Femur (tissue), 1 donor: ENCODE data around the gene AIF1L.

ENCODE experiments used
- DNase-seq: peaks from one replicate; pipeline ENCODE4 v3.0.0-alpha.2; 2017

Gene AIF1L

DNA sequence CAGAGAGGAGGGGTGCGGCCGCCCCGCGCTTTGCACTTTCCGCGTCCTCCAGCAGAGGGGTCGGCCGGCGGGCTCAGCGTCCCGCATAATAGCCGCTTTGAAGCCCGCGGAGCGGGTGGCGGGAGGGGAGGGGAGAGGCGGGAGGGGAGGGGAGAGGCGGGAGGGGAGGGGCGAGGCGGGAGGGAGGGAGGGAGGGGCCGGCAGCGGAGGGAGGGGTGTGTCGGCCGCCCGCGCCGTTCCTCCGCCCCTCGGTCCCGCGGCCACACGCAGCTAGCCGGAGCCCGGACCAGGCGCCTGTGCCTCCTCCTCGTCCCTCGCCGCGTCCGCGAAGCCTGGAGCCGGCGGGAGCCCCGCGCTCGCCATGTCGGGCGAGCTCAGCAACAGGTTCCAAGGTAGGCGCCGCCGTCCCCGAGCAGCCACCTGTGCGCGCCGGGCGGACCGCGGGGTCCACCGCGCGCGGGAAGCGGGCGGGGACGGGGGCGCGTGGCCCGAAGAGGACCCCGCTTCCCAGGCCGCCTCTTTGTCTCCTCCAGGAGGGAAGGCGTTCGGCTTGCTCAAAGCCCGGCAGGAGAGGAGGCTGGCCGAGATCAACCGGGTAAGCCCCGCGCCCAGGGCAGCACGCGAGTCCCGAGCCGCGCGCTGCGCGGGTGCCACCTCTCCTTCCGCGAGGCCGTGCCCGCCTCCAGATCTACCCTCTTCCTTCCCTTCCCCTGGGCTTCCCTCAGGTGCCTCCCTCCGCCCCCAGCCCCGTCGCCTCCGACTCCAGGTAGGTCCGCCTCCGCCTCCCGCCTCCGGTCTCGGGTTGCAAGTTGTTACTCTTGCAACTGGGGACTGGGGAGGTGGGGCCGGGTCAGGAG lies at the start of gene AIF1L:
Gene AIF1L (plus strand): TSS at position 263 of the 857 bp plus-strand sequence. CDS start 99 bp downstream, at position 362.
- DNase-seq, result peak; percentile 67

- peak; percentile 80 for DNase-seq
These were observed 49.6 kb upstream of the AIF1L start for GRCh38 chr9:131046581-131047202.

GRCh38 chr9:131048332-131048731 lies 48.0 kb upstream of the AIF1L start:
- DNase-seq, result no peak

DNA sequence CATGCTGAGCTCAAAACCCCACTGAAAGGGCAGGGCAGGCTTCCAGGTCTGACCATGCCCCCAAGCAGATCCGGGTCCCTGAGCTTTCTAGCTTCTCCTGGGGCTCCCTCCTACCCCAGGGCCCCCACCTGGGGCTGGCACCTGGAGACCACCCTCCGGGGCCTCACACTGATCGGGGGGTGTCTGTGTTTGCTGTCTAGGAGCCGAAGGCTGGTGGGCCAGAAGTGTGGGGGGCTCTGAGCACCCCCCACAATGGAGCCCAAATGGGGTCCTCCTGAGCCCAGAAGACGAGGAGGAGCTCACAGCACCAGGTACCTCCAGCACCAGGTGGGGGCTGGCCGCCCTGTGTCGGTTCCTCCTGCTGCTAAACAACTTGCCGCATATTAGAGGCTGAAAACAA lies 47.5 kb upstream of the AIF1L start:
- no peak for DNase-seq

DNA sequence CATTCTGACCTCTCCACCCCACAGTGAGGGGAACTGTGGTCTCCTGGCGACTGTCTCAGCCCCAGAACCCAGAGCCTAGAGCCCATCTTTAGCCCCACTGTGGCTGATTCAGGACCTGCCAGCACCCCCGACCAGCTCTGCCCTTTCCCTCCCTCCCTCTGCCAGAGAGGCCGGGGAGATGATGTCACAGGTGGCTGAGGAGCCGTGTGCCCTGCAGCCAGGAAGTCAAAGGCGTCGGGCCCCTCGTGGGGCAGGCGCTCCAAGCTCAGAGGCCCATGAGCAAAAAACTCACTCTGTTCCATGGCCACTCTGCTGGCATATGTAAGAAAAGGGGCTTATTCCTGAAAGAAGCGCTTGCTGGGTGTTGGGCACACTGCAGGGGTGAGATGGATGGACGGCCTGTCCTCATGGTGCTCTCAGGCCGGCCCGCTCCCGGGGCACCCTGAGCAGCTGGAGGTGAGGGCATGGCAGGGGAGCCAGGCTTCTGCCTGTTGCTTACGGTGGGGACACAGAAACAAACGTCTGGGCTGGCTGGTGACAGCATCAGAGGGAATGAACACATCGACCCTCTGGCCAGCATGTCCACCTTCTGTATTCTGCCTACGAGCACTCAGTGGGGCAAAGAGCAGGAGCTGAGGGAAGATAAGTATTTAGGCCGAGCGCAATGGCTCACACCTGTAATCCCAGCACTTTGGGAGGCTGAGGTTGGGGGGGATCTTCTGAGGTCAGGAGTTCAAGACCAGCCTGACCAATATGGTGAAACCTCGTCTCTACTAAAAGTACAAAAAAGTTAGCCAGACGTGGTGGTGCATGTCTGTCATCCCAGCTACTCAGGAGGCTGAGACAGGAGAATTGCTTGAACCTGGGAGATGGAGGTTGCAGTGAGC lies 46.3 kb upstream of the AIF1L start:
- DNase-seq, result no peak

DNA sequence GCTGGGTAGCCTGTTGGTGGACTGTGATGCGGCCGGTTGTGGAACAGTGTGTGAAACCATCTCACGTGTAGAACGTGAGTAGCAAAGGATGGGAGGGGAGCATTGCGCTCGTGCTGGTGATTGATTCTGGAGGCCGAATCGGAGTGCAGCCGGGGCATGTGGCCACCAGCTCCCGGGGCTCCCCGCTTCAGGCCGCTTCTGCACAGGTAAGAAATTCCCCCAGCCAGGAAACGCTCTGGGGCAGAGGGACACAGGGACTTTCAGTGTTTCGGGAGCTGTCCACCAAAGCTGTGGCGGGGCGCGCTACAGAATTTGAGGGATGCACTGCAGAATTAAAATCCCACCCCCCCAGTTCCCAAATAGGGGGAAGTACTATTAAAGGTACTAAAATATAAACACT lies 45.5 kb upstream of the AIF1L start:
- no peak for DNase-seq

DNA sequence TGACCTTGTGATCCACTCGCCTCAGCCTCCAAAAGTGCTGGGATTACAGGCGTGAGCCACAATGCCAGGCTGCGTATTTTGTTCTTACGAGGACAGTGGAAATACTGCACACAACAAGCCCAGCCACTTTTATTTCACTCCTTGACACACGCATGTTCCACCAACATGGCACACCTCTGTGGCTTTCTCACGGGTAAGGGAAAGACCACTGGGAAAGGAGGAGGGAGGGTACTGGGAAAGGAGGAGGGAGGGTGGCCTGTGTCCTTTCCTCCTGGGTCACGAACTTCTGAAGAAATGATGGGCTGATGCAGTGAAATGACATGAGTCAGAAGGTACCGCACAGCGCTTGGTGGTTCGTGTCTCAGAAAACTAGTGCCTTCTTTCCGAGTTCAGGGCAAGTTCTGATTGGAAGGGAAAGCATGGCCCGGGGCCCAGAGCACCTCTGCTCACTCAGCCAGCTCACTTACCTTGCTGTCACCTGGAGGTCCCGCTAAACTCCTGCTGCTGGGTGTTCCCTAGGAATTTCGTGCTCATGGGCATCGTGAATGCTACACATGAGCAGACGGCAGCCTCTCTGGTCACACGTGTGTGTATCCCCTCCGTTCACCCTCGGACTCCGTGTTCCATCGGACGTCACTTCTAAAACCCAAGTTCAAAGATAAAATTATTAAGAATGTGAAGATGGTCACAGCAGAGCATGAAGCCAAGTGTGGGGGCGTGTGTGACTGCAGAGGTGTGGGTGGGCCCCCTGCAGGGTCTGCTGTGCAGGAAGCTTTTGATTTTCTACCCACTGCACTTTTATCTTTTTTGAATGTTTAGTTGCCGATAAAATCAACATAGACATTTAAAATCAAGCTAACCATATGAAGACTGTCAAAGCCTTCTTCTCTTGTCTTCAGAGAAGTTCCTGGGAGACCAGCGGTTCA lies 44.5 kb upstream of the AIF1L start:
- no peak for DNase-seq

DNA sequence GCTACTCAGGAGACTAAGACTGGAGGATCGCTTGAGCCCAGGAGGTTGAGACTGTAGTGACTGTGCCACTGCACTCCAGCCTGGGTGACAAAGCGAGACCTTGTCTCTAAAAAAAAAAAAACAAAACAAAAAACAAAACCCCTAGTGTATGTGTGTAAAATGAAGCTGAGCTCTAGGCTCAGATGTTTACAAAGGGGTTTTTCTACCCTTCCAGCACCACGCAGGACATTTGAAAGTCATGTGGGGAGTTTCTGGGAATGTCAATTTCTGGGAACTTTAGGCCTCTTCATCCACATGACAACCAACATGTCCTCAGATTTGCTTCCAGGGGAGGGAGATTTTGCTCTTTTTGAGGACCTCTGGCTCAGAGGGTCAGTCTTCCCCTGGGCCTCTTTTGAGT lies 42.4 kb upstream of the AIF1L start:
- DNase-seq, result no peak

DNA sequence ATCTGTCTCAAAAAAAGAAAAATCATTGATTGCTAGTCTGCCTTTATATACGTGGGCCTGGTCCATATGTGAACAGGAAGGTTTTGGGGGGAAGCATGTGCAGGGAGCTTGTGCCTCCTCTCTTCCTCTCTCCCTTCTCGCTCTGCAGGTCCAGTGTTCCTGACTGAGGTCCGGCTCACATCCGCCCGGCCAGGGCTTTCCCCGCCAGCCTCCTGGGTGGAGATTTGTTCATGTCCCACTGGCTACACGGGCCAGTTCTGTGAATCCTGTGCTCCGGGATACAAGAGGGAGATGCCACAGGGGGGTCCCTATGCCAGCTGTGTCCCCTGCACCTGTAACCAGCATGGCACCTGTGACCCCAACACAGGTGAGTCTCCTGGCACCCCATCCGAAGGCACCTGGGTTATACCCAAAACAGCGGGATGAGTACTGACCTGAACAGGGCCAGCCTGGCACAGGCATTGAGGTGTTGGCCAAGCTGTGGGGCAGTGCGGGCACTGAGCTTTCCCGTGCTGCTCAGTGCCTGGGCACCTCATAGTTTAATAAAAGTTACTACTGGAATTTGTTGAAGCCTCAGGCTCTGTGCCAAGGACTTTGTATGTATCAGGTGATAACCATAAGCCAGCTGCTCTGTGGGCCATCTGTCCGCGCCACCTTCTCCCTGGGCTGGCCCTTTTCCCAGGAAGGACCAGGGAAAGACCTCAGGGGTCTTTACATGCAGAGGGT lies 39.4 kb upstream of the AIF1L start:
- DNase-seq, result no peak

DNA sequence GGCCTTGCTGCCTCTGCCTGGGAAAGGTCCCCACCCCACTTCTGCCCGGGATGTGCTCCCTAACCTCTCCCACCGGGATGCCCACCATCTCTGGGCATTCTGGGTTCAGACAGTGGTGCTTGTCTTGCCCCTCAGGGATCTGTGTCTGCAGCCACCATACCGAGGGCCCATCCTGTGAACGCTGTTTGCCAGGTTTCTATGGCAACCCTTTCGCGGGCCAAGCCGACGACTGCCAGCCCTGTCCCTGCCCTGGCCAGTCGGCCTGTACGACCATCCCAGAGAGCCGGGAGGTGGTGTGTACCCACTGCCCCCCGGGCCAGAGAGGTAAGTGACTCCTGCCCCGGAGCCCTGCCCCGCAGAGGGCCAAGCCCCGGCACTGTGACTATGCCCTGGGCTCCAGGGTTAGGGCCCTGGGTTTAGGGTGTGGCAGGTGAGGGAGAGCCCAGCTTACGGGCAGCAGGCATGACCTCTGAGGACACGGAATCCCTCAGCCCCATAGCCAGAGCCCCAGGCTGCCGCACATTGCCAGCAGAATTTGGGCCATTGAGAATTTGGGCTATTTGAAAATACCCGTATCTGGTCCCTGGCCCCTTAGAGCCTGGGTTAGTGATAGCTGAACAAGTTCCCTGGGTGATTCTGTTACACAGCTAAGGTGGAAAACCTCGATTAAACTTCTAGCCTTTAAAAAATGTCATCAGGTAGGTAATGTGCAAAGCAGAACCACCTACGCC lies 35.3 kb upstream of the AIF1L start:
- no peak for DNase-seq

GRCh38 chr9:131062969-131063368 lies 33.4 kb upstream of the AIF1L start:
- DNase-seq, result no peak

DNA sequence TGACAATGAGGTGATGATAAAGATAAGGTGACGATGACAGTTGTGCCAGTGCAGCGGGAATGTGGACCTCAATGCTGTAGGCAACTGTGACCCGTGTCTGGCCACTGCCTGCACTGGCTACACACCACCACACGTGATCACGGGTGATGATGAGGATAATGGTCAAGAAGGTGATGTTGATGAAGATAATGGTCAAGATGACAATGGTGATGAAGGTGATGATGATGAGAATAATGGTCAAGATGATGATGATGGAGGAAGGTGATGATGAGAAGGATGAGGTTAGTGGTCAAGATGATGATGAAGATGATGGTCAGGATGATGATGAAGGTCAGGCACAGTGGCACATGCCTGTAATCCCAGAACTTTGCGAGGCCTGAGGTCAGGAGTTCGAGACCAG lies 30.7 kb upstream of the AIF1L start:
- no peak for DNase-seq

GRCh38 chr9:131067625-131068024 lies 28.7 kb upstream of the AIF1L start:
- DNase-seq, result no peak

GRCh38 chr9:131068076-131068816 lies 28.1 kb upstream of the AIF1L start:
- no peak for DNase-seq

DNA sequence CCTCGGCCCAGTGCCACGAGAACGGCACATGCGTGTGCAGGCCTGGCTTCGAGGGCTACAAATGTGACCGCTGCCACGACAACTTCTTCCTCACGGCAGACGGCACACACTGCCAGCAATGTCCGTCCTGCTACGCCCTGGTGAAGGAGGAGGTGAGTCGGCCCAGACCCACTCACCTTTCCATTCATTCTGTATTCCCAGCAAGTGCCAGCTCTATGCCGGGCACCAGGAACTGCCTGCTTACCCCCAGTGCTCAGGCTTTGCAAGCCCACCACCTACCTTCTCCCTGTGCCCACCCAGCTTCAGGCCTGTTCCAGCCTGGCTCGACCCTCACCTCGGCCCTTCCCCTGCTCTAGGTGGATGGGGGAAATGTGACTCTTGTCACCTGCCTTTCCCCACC lies 26.6 kb upstream of the AIF1L start:
- DNase-seq, result no peak

DNA sequence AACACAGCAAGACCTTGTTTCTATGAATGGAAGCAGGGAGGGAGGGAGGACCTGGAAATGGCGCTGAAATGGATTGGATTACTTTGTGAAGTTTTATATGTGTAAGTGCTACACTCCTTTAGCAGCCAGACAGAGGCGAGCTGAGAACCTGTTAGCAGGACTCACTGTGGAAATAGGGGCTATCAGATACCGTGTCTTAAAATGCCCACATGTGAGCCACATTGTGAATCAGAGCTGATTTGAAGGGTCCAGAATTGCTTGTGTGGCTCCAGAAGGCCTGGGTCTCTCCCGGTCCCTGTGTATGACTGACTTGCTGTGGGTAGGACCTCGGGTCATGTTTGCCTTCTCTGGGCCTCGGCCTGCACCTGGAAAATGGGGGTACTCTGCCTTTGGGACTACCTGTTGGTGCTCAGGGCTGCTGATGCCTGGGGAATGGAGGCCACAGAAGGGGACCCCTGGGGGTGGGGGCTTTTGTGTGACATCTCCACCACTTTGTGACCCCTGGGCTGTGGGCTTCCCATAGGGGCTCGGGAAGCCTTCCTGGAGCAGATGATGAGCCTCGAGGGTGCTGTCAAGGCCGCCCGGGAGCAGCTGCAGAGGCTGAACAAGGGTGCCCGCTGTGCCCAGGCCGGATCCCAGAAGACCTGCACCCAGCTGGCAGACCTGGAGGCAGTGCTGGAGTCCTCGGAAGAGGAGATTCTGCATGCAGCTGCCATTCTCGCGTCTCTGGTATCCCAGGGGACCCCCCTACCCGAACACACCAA lies 24.0 kb upstream of the AIF1L start:
- no peak for DNase-seq

GRCh38 chr9:131072871-131073237 lies 23.5 kb upstream of the AIF1L start:
- no peak for DNase-seq

DNA sequence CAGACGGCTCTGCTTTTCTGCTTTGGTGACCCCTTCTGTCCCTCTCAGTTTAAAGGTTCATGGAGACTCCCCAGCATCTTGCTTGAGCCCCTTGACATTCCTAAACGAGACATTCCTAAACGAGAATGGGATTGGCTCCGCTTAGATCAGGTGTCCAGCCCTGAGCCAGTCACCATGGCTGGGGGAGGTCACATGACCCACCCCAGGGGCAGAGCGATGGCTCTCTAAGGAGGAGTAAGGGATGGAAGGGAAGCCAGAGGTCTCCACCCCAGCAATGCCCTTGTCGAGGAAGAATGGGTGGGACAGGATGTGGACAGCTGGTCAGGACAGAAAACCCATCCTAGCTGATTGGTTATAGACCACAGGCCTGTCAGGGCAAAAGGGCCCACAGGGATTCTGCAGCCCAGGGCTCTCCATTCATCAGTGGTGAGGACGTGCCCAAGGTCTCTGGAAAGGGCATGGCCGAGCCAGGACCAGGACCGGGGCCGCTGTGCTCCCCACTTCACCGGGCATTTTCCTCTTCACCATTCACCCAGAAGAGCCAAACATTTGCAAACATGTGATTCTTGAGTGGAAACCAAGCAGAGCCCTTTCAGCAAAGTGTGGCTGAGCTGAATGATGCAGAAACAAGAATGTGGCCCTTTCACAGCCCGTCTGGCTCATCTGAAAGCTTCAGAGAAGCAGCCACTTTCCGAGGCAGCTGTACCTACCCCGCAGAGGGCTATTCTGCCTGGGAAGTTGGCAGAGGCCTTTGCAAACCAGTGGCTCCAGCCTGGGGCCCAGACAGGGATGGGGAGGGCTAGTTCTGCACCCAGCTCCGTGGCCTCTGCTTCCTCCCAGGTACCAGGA lies 19.8 kb upstream of the AIF1L start:
- no peak for DNase-seq
